ENCODE data around the gene RASAL1.

RASAL1 gene

DNA sequence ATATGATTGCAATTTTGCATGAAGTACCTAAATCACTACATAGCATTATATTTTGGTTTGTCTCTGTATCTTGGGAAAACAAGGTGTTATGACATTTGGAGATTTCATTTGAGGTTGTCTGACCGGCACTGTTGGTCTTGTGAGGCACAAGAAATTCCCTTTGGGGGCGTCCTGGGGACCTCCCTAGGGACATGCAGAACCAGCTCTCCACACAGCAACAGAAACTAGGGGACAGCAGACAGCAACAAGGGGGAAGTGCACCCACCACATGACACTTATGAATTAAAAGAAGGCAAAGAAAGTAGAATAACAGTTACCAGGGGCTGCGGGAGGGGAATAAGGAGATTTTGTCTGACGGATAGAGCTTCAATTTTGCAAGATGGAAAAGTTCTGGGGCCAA, 35.4 kb upstream of the RASAL1 start:
- H3K79me2 ChIP-seq (ENCODE audit: control insufficient read depth, insufficient read depth, low read length, poor library complexity) = no peaks in the 10 kb centered on the region
- WGBS (ENCODE audit: extremely low coverage, insufficient coverage, insufficient read length) = no CpG with 5 or more reads among the region's 4 CpGs
- H3K79me1 ChIP-seq (ENCODE audit: low read length) = no peaks in the 10 kb centered on the region
- H2BK120ac ChIP-seq (ENCODE audit: insufficient read depth, low read length, poor library complexity) = no peak overlapping the region
- H2AFZ ChIP-seq (ENCODE audit: insufficient read depth, low read length, poor library complexity) = no peak overlapping the region
- no peak overlapping the region for H3K4ac ChIP-seq (ENCODE audit: low read depth, low read length)
- H3K27ac ChIP-seq (ENCODE audit: low read depth, low read length) = no peak overlapping the region
- H3K36me3 ChIP-seq (ENCODE audit: control insufficient read depth in 1 of 2, insufficient read depth in 2 of 2, low read length in 2 of 2) = peaks cover 70 to 79% of the 10 kb centered on the region in 2 experiments
- no peak overlapping the region for H4K8ac ChIP-seq (ENCODE audit: low read depth, low read length)
- no peak overlapping the region for H4K91ac ChIP-seq (ENCODE audit: low read depth, low read length)
- no peak overlapping the region for H3K4me2 ChIP-seq (ENCODE audit: low read length)
- H2AK5ac ChIP-seq (ENCODE audit: low read length) = no peak overlapping the region
- no peak overlapping the region for H2BK5ac ChIP-seq (ENCODE audit: low read depth, low read length, poor library complexity)
- no peaks in the 10 kb centered on the region for H3K9me3 ChIP-seq (ENCODE audit: insufficient read depth, low read depth, low read length)
- no peak overlapping the region for H3K23ac ChIP-seq (ENCODE audit: low read length)
- H3K18ac ChIP-seq (ENCODE audit: low read length) = no peak overlapping the region
- no peaks in the 10 kb centered on the region for H3K27me3 ChIP-seq (ENCODE audit: insufficient read depth, low read length)
- no peak for DNase-seq
- H3K4me1 ChIP-seq (ENCODE audit: control insufficient read depth in 1 of 2, insufficient read depth in 2 of 2, low read length in 2 of 2) = no peaks in the 10 kb centered on the region
- H3K4me3 ChIP-seq (ENCODE audit: low read depth, low read length) = no peak overlapping the region
- no peak overlapping the region for H2BK12ac ChIP-seq (ENCODE audit: low read length)
- no peak overlapping the region for H3K14ac ChIP-seq (ENCODE audit: low read length)
- no peak overlapping the region for H4K12ac ChIP-seq (ENCODE audit: low read depth, low read length)
- H3K9ac ChIP-seq (ENCODE audit: low read length) = no peak overlapping the region

DNA sequence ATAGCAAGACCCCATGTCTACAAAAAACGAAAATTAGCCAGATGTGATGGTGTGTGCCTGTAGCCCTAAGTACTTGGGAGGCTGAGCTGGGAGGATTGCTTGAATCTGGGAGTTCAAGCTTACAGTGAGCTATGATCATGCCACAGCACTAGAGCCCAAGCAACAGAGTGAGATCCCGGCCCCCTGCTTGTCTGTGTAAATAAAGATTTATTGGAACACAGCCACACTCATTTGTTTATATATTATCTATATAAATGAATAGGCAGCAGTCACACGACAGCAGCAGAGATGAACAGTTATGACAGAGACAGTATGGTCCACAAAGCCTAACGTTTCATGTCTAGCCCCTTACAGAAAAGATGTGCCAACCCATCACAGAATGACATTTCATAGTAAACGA, 34.9 kb upstream of the RASAL1 start:
- no peak overlapping the region for H2BK120ac ChIP-seq (ENCODE audit: insufficient read depth, low read length, poor library complexity)
- H2BK5ac ChIP-seq (ENCODE audit: low read depth, low read length, poor library complexity) = no peak overlapping the region
- no peak overlapping the region for H4K8ac ChIP-seq (ENCODE audit: low read depth, low read length)
- no peak overlapping the region for H3K4me2 ChIP-seq (ENCODE audit: low read length)
- H3K23ac ChIP-seq (ENCODE audit: low read length) = no peak overlapping the region
- H3K4me1 ChIP-seq (ENCODE audit: control insufficient read depth in 1 of 2, insufficient read depth in 2 of 2, low read length in 2 of 2) = no peaks in the 10 kb centered on the region
- no peaks in the 10 kb centered on the region for H3K79me1 ChIP-seq (ENCODE audit: low read length)
- DNase-seq = no peak
- WGBS (ENCODE audit: extremely low coverage, insufficient coverage, insufficient read length) = no CpG with 5 or more reads among the region's 5 CpGs
- H4K12ac ChIP-seq (ENCODE audit: low read depth, low read length) = no peak overlapping the region
- no peak overlapping the region for H2BK12ac ChIP-seq (ENCODE audit: low read length)
- no peak overlapping the region for H3K4ac ChIP-seq (ENCODE audit: low read depth, low read length)
- H2AFZ ChIP-seq (ENCODE audit: insufficient read depth, low read length, poor library complexity) = no peak overlapping the region
- H3K27me3 ChIP-seq (ENCODE audit: insufficient read depth, low read length) = no peaks in the 10 kb centered on the region
- no peak overlapping the region for H4K91ac ChIP-seq (ENCODE audit: low read depth, low read length)
- no peak overlapping the region for H3K14ac ChIP-seq (ENCODE audit: low read length)
- H2AK5ac ChIP-seq (ENCODE audit: low read length) = no peak overlapping the region
- H3K36me3 ChIP-seq (ENCODE audit: control insufficient read depth in 1 of 2, insufficient read depth in 2 of 2, low read length in 2 of 2) = peaks cover 75 to 83% of the 10 kb centered on the region in 2 experiments
- no peaks in the 10 kb centered on the region for H3K9me3 ChIP-seq (ENCODE audit: insufficient read depth, low read depth, low read length)
- no peak overlapping the region for H3K4me3 ChIP-seq (ENCODE audit: low read depth, low read length)
- H3K27ac ChIP-seq (ENCODE audit: low read depth, low read length) = no peak overlapping the region
- H3K9ac ChIP-seq (ENCODE audit: low read length) = no peak overlapping the region
- H3K79me2 ChIP-seq (ENCODE audit: control insufficient read depth, insufficient read depth, low read length, poor library complexity) = no peaks in the 10 kb centered on the region
- H3K18ac ChIP-seq (ENCODE audit: low read length) = no peak overlapping the region

DNA sequence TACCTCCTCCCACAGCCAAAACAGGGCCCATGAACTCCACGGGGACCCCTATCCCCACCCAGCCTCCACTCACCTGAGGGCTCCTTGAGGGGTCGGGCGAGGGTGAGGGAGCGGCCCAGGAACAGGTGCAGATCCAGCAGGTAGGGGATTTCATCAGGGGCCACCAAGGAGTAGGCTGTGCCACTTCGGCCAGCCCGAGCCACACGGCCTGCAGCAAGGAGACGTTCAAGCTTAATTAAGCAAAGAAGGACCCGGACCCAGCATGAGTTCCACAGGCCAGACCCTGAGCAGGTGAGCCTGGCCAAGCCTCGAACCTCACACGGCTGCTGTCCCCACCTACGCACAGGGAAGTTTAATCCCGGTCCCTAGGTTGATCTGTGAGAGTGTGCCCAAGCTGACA, 34.1 kb upstream of the RASAL1 start:
- H3K27me3 ChIP-seq (ENCODE audit: insufficient read depth, low read length) = no peaks in the 10 kb centered on the region

DNA sequence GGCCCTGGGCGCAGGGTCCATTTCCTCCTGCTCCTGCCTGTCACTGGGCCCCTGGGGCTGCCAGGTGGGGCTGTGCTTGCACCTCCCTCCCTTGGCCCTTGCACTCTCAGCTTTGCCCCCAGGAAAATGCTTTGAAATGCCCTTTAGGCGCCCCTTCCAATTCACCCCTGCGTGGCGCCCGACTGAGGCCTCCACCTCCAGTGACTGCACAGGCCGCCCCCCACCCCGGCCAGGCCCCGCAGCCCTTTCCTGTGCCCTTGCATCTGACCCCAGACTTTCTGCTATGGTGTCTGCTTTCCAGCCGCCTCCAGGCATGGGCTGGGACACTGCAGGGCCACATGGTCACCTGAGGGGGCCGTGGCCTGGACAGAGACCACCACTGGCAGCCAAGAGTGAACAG, 32.3 kb upstream of the RASAL1 start:
- H3K27ac ChIP-seq (ENCODE audit: low read depth, low read length) = no peak overlapping the region

More for the DNA sequence above, 34.1 kb upstream of the RASAL1 start:
- H3K9me3 ChIP-seq (ENCODE audit: insufficient read depth, low read depth, low read length) = no peaks in the 10 kb centered on the region
- no peak overlapping the region for H3K4me3 ChIP-seq (ENCODE audit: low read depth, low read length)
- H2AK5ac ChIP-seq (ENCODE audit: low read length) = no peak overlapping the region
- no peak overlapping the region for H3K9ac ChIP-seq (ENCODE audit: low read length)
- no peaks in the 10 kb centered on the region for H3K4me1 ChIP-seq (ENCODE audit: control insufficient read depth in 1 of 2, insufficient read depth in 2 of 2, low read length in 2 of 2)
- H3K36me3 ChIP-seq (ENCODE audit: control insufficient read depth in 1 of 2, insufficient read depth in 2 of 2, low read length in 2 of 2) = peaks cover 78 to 86% of the 10 kb centered on the region in 2 experiments
- WGBS (ENCODE audit: extremely low coverage, insufficient coverage, insufficient read length) = no CpG with 5 or more reads among the region's 13 CpGs
- no peak overlapping the region for H2AFZ ChIP-seq (ENCODE audit: insufficient read depth, low read length, poor library complexity)
- H4K12ac ChIP-seq (ENCODE audit: low read depth, low read length) = no peak overlapping the region
- no peak overlapping the region for H3K4ac ChIP-seq (ENCODE audit: low read depth, low read length)
- no peak overlapping the region for H4K91ac ChIP-seq (ENCODE audit: low read depth, low read length)
- no peak overlapping the region for H4K8ac ChIP-seq (ENCODE audit: low read depth, low read length)
- no peak for DNase-seq
- H2BK12ac ChIP-seq (ENCODE audit: low read length) = no peak overlapping the region
- no peak overlapping the region for H3K4me2 ChIP-seq (ENCODE audit: low read length)
- no peaks in the 10 kb centered on the region for H3K79me2 ChIP-seq (ENCODE audit: control insufficient read depth, insufficient read depth, low read length, poor library complexity)
- no peaks in the 10 kb centered on the region for H3K79me1 ChIP-seq (ENCODE audit: low read length)
- H2BK120ac ChIP-seq (ENCODE audit: insufficient read depth, low read length, poor library complexity) = no peak overlapping the region
- H3K14ac ChIP-seq (ENCODE audit: low read length) = no peak overlapping the region
- H3K23ac ChIP-seq (ENCODE audit: low read length) = no peak overlapping the region
- H3K18ac ChIP-seq (ENCODE audit: low read length) = no peak overlapping the region
- no peak overlapping the region for H2BK5ac ChIP-seq (ENCODE audit: low read depth, low read length, poor library complexity)
- H3K27ac ChIP-seq (ENCODE audit: low read depth, low read length) = no peak overlapping the region

More for the DNA sequence above, 32.3 kb upstream of the RASAL1 start:
- Histone ChIP-seq H4K91ac (ENCODE audit: low read depth, low read length) (no peak overlapping the region), H3K14ac (ENCODE audit: low read length) (no peak overlapping the region), H2BK120ac (ENCODE audit: insufficient read depth, low read length, poor library complexity) (no peak overlapping the region), H3K4me2 (ENCODE audit: low read length) (no peak overlapping the region), H2AK5ac (ENCODE audit: low read length) (no peak overlapping the region), H3K79me2 (ENCODE audit: control insufficient read depth, insufficient read depth, low read length, poor library complexity) (no peaks in the 10 kb centered on the region), H3K9ac (ENCODE audit: low read length) (no peak overlapping the region), H3K23ac (ENCODE audit: low read length) (no peak overlapping the region), H3K18ac (ENCODE audit: low read length) (no peak overlapping the region), H2AFZ (ENCODE audit: insufficient read depth, low read length, poor library complexity) (no peak overlapping the region), H4K8ac (ENCODE audit: low read depth, low read length) (no peak overlapping the region), H3K27me3 (ENCODE audit: insufficient read depth, low read length) (no peaks in the 10 kb centered on the region), H3K4me3 (ENCODE audit: low read depth, low read length) (no peak overlapping the region), H3K9me3 (ENCODE audit: insufficient read depth, low read depth, low read length) (no peaks in the 10 kb centered on the region), H2BK5ac (ENCODE audit: low read depth, low read length, poor library complexity) (no peak overlapping the region), H3K4me1 (ENCODE audit: control insufficient read depth in 1 of 2, insufficient read depth in 2 of 2, low read length in 2 of 2) (no peaks in the 10 kb centered on the region), H2BK12ac (ENCODE audit: low read length) (no peak overlapping the region), H3K36me3 (ENCODE audit: control insufficient read depth in 1 of 2, insufficient read depth in 2 of 2, low read length in 2 of 2) (peaks cover 77 to 83% of the 10 kb centered on the region in 2 experiments), H4K12ac (ENCODE audit: low read depth, low read length) (no peak overlapping the region), H3K4ac (ENCODE audit: low read depth, low read length) (no peak overlapping the region), H3K79me1 (ENCODE audit: low read length) (no peaks in the 10 kb centered on the region)
- no CpG with 5 or more reads among the region's 10 CpGs for WGBS (ENCODE audit: extremely low coverage, insufficient coverage, insufficient read length)
- no peak for DNase-seq
